ENCODE data around the gene TACC3. TPM values are rescaled to one million over a fixed set of nuclear protein-coding genes. Genes with fewer than 3 reads are reported as not detected.

The TACC3 gene
- total and polyA plus RNA-seq, 2 donors (not counting 1 experiment from before 2014, with no cell fraction given), result 7.3 to 10.2 TPM

DNA sequence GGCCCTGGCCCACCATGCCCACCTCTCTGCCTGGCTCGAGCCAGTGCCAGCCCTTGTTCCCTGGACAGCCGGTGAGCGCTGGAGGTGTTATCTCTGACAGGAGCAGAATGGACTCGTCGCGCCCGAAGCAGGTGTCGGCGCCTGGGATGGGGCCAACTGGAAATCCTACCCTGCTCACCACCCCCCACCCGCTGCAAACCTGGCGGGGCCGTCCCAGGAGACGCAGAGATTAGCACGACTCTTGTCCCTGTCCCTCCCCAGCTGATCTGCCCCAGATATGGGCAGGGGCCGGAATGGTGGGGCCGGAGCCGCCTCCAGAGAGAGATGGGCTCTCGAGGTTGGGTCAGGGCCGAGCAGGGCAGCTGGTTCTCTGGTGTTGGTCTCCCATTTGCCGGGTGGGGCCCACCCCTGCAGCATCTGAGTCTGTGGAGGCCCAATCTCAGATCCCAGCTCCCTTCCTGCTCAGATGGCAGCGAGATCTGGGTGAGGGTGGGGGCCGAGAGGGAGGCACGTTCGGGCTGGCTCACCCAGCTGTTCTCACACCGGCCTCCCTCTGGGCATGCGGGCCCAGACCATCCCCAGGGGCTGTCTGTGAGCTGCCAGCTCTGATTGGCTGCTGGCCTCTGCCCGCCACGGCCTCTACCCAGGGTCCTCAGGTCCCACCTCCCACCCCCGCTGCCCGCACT is 51.7 kb downstream of the TACC3 start:
- no peaks in the 10 kb centered on the region for H3K36me3 ChIP-seq (ENCODE audit: control insufficient read depth, insufficient read depth, low read length)
- no peaks in the 10 kb centered on the region for H3K27me3 ChIP-seq (ENCODE audit: control insufficient read depth, insufficient read depth, low read length)
- H4K20me1 ChIP-seq (ENCODE audit: control insufficient read depth, extremely low read depth, insufficient read depth, low read length), result no peaks in the 10 kb centered on the region
- no peak overlapping the region for H3K27ac ChIP-seq (ENCODE audit: insufficient read depth, low read length)
- H3K79me2 ChIP-seq (ENCODE audit: control insufficient read depth, insufficient read depth, low read length), result no peaks in the 10 kb centered on the region
- no peaks in the 10 kb centered on the region for H3K9me3 ChIP-seq (ENCODE audit: control insufficient read depth, insufficient read depth, low read depth, low read length)
- no peak overlapping the region for H2AFZ ChIP-seq (ENCODE audit: low read length)
- H3K9ac ChIP-seq (ENCODE audit: insufficient read depth, low read length), result no peak overlapping the region
- no peak overlapping the region for H3K4me3 ChIP-seq (replicated peaks in 1 of 4; ENCODE audit: control extremely low read depth in 1 of 4, insufficient read depth in 1 of 4, low read depth in 3 of 4, low read length in 4 of 4)
- DNase-seq (ENCODE audit: low read depth in 2 of 2), result no peak
- H3K4me2 ChIP-seq (ENCODE audit: extremely low read depth, insufficient read depth, low read length), result no peak overlapping the region
- no peaks in the 10 kb centered on the region for H3K4me1 ChIP-seq (ENCODE audit: control insufficient read depth, extremely low read depth, insufficient read depth, low read length)
- TF ChIP-seq EZH2 (IDR thresholded peaks at IDR 0.05; ENCODE audit: low read length, missing control alignments), result no peak
- TF ChIP-seq, protein P1, sequence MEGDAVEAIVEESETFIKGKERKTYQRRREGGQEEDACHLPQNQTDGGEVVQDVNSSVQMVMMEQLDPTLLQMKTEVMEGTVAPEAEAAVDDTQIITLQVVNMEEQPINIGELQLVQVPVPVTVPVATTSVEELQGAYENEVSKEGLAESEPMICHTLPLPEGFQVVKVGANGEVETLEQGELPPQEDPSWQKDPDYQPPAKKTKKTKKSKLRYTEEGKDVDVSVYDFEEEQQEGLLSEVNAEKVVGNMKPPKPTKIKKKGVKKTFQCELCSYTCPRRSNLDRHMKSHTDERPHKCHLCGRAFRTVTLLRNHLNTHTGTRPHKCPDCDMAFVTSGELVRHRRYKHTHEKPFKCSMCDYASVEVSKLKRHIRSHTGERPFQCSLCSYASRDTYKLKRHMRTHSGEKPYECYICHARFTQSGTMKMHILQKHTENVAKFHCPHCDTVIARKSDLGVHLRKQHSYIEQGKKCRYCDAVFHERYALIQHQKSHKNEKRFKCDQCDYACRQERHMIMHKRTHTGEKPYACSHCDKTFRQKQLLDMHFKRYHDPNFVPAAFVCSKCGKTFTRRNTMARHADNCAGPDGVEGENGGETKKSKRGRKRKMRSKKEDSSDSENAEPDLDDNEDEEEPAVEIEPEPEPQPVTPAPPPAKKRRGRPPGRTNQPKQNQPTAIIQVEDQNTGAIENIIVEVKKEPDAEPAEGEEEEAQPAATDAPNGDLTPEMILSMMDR (conservative IDR thresholded peaks at IDR 0.05 in 1 of 2, IDR thresholded peaks at IDR 0.05 in 1 of 2; ENCODE audit: low read depth in 1 of 2, low read length in 2 of 2), result no peak

DNA sequence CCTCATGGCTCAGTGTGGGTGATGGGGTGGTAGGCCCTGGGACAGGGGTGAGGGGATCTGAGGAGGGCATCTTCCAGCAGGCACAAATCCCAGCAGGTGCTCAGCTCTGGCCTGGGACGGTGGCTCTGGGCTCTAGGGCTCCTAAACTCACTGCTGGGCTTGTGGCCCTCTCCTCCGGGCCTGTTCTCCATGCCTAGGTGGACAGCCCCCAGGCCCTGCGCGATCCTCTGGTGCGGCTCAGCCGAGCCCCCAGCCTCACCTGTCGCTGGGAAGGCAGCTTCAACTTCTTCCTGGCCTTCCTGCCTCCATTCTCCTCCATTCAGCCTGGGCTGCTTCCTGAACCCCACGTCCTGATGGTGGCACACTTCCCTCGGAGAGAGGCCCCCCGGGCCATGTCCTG is 52.4 kb downstream of the TACC3 start:
- Histone ChIP-seq H3K4me1 (ENCODE audit: control insufficient read depth, extremely low read depth, insufficient read depth, low read length) (no peaks in the 10 kb centered on the region), H3K4me3 (replicated peaks in 1 of 4; ENCODE audit: control extremely low read depth in 1 of 4, insufficient read depth in 1 of 4, low read depth in 3 of 4, low read length in 4 of 4) (no peak overlapping the region), H3K27me3 (ENCODE audit: control insufficient read depth, insufficient read depth, low read length) (no peaks in the 10 kb centered on the region), H2AFZ (ENCODE audit: low read length) (no peak overlapping the region), H3K27ac (ENCODE audit: insufficient read depth, low read length) (no peak overlapping the region), H3K9me3 (ENCODE audit: control insufficient read depth, insufficient read depth, low read depth, low read length) (no peaks in the 10 kb centered on the region), H3K9ac (ENCODE audit: insufficient read depth, low read length) (no peak overlapping the region), H4K20me1 (ENCODE audit: control insufficient read depth, extremely low read depth, insufficient read depth, low read length) (no peaks in the 10 kb centered on the region), H3K36me3 (ENCODE audit: control insufficient read depth, insufficient read depth, low read length) (no peaks in the 10 kb centered on the region), H3K79me2 (ENCODE audit: control insufficient read depth, insufficient read depth, low read length) (no peaks in the 10 kb centered on the region), H3K4me2 (ENCODE audit: extremely low read depth, insufficient read depth, low read length) (no peak overlapping the region)
- DNase-seq (ENCODE audit: low read depth in 2 of 2), result no peak
- TF ChIP-seq, protein P1 (conservative IDR thresholded peaks at IDR 0.05 in 1 of 2, IDR thresholded peaks at IDR 0.05 in 1 of 2; ENCODE audit: low read depth in 1 of 2, low read length in 2 of 2), result no peak
- no peak for TF ChIP-seq EZH2 (IDR thresholded peaks at IDR 0.05; ENCODE audit: low read length, missing control alignments)

DNA sequence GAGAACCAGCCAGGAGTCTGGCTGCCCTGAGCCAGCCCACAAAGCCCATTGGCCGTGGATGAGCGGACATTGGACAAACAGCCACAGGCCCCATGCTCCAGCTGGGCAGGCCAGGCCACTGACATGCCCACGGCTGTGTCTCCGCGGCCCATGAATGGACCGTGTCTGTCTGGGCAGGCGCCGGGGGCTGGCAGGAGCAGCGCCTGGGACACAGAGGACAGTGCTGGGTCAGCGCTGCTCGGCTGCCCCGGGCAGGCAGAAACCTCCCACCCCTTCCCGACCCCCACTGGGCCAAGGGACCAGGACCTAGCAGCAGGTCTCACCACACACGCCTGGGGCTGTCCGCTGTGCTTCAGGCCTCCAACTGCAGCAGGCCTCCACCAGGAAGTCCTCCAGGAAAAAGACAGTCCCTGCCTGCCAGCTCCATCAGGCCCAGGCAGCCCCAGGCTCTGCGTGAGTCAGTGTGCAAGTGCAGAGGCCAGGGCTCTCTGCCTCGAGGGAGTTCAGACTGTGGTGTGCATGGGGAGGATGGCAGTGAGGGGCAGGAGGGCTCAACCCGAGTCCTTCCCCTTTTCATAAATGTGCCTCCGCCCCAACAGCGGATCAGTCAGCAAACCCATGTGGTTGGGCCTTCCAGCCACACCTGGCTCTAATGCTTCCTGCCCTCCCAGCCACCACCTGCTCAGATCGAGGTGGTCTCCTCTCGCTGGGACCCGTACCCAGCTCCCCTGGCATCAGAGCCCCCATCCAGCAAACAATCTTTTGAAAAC is 54.6 kb downstream of the TACC3 start:
- no peaks in the 10 kb centered on the region for H3K36me3 ChIP-seq (ENCODE audit: control insufficient read depth, insufficient read depth, low read length)
- H3K9ac ChIP-seq (ENCODE audit: insufficient read depth, low read length), result no peak overlapping the region
- no peaks in the 10 kb centered on the region for H3K4me1 ChIP-seq (ENCODE audit: control insufficient read depth, extremely low read depth, insufficient read depth, low read length)
- no peak overlapping the region for H3K4me3 ChIP-seq (replicated peaks in 1 of 4; ENCODE audit: control extremely low read depth in 1 of 4, insufficient read depth in 1 of 4, low read depth in 3 of 4, low read length in 4 of 4)
- H3K4me2 ChIP-seq (ENCODE audit: extremely low read depth, insufficient read depth, low read length), result no peak overlapping the region
- TF ChIP-seq, protein P1 (conservative IDR thresholded peaks at IDR 0.05 in 1 of 2, IDR thresholded peaks at IDR 0.05 in 1 of 2; ENCODE audit: low read depth in 1 of 2, low read length in 2 of 2), result no peak
- TF ChIP-seq EZH2 (IDR thresholded peaks at IDR 0.05; ENCODE audit: low read length, missing control alignments), result no peak
- no peak overlapping the region for H2AFZ ChIP-seq (ENCODE audit: low read length)
- H3K9me3 ChIP-seq (ENCODE audit: control insufficient read depth, insufficient read depth, low read depth, low read length), result no peaks in the 10 kb centered on the region
- no peak overlapping the region for H3K27ac ChIP-seq (ENCODE audit: insufficient read depth, low read length)
- no peaks in the 10 kb centered on the region for H3K79me2 ChIP-seq (ENCODE audit: control insufficient read depth, insufficient read depth, low read length)
- no peak for DNase-seq (ENCODE audit: low read depth in 2 of 2)
- no peaks in the 10 kb centered on the region for H4K20me1 ChIP-seq (ENCODE audit: control insufficient read depth, extremely low read depth, insufficient read depth, low read length)
- H3K27me3 ChIP-seq (ENCODE audit: control insufficient read depth, insufficient read depth, low read length), result no peaks in the 10 kb centered on the region

Data from fibroblast of lung (primary cell).